MM.1S (cell line): ENCODE data around the gene MGA.

ENCODE experiments used
- EZH2 ChIP-seq: fragments of 300-600 bp; sonication (generic); optimal IDR thresholded peaks from 2 replicates; pipeline ENCODE3; 2017; ENCODE audit warnings: low read depth, mild to moderate bottlenecking, antibody characterized with exemption, low read length, mixed read lengths
- TF ChIP-seq, protein P1 (sequence below): fragments of 300-600 bp; sonication (generic); IDR thresholded peaks from 2 replicates; pipeline ENCODE4 v1.5.1; 2016; ENCODE audit warnings: antibody characterized with exemption, low read length, mixed read lengths

DNA sequence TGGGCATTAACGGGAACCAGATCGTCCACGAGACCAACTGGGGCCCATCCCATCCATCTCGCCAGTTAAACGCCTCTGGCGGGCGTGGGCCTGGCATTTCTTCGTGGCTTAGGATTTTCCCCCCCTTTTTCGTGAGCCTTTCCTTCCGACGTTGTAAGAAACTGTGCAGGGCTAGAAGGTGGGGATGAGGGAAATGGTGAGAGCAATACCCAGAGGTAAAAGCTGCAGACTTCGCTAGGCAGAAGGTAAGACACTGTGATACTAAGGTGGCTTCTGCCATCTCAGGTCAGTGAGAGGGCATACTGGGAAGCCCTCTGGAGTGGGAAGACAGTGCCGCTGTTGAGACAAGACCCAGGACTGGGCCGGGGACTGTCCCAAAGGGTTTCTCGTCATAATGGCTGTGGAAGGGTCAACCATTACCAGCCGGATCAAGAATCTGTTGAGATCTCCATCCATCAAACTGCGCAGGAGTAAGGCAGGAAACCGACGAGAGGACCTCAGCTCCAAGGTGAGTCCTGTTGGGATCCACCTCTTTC, 114.7 kb downstream of the MGA start:
- TF ChIP-seq, protein P1, sequence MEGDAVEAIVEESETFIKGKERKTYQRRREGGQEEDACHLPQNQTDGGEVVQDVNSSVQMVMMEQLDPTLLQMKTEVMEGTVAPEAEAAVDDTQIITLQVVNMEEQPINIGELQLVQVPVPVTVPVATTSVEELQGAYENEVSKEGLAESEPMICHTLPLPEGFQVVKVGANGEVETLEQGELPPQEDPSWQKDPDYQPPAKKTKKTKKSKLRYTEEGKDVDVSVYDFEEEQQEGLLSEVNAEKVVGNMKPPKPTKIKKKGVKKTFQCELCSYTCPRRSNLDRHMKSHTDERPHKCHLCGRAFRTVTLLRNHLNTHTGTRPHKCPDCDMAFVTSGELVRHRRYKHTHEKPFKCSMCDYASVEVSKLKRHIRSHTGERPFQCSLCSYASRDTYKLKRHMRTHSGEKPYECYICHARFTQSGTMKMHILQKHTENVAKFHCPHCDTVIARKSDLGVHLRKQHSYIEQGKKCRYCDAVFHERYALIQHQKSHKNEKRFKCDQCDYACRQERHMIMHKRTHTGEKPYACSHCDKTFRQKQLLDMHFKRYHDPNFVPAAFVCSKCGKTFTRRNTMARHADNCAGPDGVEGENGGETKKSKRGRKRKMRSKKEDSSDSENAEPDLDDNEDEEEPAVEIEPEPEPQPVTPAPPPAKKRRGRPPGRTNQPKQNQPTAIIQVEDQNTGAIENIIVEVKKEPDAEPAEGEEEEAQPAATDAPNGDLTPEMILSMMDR = no peak
- TF ChIP-seq EZH2 = no peak
